Stimulated activated CD4-positive, alpha-beta T cell treated with anti-CD3 and anti-CD28 coated beads, TNF-alpha, amount 100 ng/mL, for 1 hour (primary cell): ENCODE measurements around the gene TTC32.
A peak's percentile ranks its signal among the peaks of the same experiment; 100 is the strongest.
"Not testable (repeated sequence)": the region's sequence is repeated elsewhere in the genome, so short reads cannot be mapped to it uniquely, and the experiment has no call there.

ENCODE experiments used
- DNase-seq, 3 donors: peaks; one replicate each; pipeline ENCODE4 v3.0.0-alpha.2; 2020; ENCODE audit warnings: low read depth in 3 of 3, low spot score in 1 of 3

Gene TTC32

GRCh38 chr2:19901442-19902215 lies at the start of gene TTC32:
TSS of gene TTC32 (minus strand) at chr2:19901983. CDS start at chr2:19901854, 129 bp downstream.
- DNase-seq: peak; percentile 84 to 86 (median 85)

GRCh38 chr2:19949071-19949470 lies 47.3 kb upstream of the TTC32 start:
- no peak for DNase-seq

GRCh38 chr2:19947184-19947940 lies 45.6 kb upstream of the TTC32 start:
- DNase-seq: no peak

GRCh38 chr2:19944205-19944845 lies 42.5 kb upstream of the TTC32 start:
- DNase-seq: no peak

- no peak for DNase-seq
Measured at GRCh38 chr2:19943189-19943588, 41.4 kb upstream of the TTC32 start.

- no peak for DNase-seq
Measured at GRCh38 chr2:19942199-19942598, 40.4 kb upstream of the TTC32 start.

GRCh38 chr2:19937004-19937403 lies 35.2 kb upstream of the TTC32 start:
- DNase-seq: no peak

GRCh38 chr2:19936203-19936602 lies 34.4 kb upstream of the TTC32 start:
- DNase-seq: no peak

- no peak for DNase-seq
Measured at GRCh38 chr2:19933351-19933981, 31.7 kb upstream of the TTC32 start.

GRCh38 chr2:19932928-19933327 lies 31.1 kb upstream of the TTC32 start:
- DNase-seq: no peak

- no peak for DNase-seq
Measured at GRCh38 chr2:19929226-19929625, 27.4 kb upstream of the TTC32 start.

- DNase-seq: not testable (repeated sequence)
Measured at GRCh38 chr2:19927816-19928215, 26.0 kb upstream of the TTC32 start.

GRCh38 chr2:19924526-19924925 lies 22.7 kb upstream of the TTC32 start:
- not testable (repeated sequence) for DNase-seq

- not testable (repeated sequence) for DNase-seq
Measured at GRCh38 chr2:19922188-19922587, 20.4 kb upstream of the TTC32 start.

- DNase-seq: no peak
Measured at GRCh38 chr2:19916385-19916950, 14.7 kb upstream of the TTC32 start.

- DNase-seq: no peak
Measured at GRCh38 chr2:19914266-19914975, 12.6 kb upstream of the TTC32 start.

- DNase-seq: no peak
Measured at GRCh38 chr2:19911808-19912509, 10.2 kb upstream of the TTC32 start.

- DNase-seq: no peak
Measured at GRCh38 chr2:19902216-19902740, 495 bp upstream of the TTC32 start.

GRCh38 chr2:19900931-19901441 lies 797 bp downstream of the TTC32 start:
- DNase-seq: no peak
